Hematopoietic multipotent progenitor cell treated with erythropoietin and hydrocortisone succinate and interleukin-3 and kit ligand, for 6 days (in vitro differentiated cells): Measurements from ENCODE around the gene WDR45B.
"Not testable (repeated sequence)": the region's sequence is repeated elsewhere in the genome, so short reads cannot be mapped to it uniquely, and the experiment has no call there.

Source experiments
- DNase-seq: peaks from one replicate; pipeline ENCODE4 v3.0.0-alpha.2; 2015

The WDR45B gene

DNA sequence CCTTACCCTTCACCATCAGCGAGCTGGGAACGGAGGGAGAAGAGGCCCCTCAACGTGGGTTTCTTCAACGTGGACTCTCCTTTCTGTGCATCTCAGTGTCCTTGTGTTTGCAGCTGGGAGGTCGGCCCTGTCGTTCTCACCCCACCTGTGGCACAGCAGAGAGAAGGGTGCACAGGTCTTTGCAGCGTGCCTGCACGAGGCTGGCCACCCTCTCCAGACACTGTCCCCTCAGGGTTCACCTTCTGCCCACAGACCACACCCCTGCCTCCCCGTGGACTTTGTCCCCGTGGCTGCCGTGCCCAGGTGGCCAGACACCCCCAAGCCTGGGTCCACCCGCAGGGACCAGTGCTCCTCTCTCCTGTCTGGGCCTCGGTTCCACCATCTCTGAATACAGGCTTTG is 7.3 kb upstream of the WDR45B start:
- DNase-seq, result no peak

DNA sequence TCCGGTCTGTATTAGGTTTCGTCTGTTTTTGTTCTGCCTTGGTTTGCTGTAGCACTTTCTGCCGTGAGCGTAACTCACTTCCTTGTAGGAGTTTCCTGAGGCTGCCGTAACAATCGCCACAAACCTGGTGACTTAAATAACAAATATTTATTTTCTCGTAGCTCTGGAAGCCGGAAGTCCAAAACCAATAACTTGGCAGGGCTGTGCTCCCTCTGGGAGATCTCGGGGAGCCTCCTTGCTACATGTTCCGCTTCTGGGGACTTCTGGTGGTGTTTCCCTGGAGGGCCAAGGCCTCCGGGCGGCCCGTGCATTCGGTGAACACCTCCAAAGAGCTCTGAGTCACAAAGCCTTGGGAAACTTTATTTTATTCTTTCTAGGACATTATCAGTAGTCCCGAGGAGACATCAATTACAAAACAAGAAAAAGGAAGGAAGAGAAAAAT is 6.8 kb upstream of the WDR45B start:
- DNase-seq, result peak; percentile 28

GRCh38 chr17:82654611-82655010 is 6.4 kb upstream of the WDR45B start:
- not testable (repeated sequence) for DNase-seq

GRCh38 chr17:82653651-82654528 is 5.6 kb upstream of the WDR45B start:
- DNase-seq, result no peak

- no peak for DNase-seq
Observed at GRCh38 chr17:82650723-82651122, 2.5 kb upstream of the WDR45B start.

DNA sequence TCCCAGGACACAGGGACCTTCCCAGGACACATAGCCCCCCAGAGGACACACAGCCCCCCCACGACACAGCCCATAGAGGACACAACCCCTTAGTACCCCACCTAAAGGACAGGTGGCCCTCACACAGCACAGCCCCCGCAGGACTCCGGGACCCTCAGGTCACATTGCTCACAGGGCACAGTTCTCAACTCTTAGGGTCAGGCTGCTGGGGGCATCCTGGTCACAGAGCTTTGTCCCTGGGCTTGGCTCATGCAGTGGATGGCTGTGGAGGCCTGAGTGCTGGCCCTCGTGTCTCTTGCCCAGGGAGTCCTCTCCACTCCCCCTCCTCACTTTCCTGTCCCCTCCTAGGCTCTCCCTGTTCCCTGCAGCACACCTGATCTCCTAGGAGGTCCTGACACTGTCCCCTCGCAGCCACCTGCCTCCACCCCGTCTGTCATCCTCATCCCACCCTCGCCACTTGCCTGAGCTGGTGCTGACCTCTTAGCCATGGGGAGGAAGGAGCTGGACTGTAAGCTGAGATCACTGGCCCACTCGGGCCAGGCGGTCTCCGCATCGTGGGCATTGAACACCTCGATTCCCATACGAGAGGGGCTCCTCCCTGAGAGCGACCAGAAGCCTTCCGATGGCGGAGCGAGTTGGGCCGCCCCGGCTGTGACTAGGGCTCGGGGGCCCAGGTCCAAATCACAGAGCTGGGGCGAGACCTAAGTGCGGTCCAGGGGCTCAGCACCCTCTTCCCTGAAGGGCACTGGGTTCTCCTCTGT is 1.4 kb upstream of the WDR45B start:
- DNase-seq, result no peak

GRCh38 chr17:82648742-82649331 is 593 bp upstream of the WDR45B start:
- peak; percentile 44 for DNase-seq

- DNase-seq, result peak; percentile 43
Observed at GRCh38 chr17:82647593-82648164, 565 bp downstream of the WDR45B start.

DNA sequence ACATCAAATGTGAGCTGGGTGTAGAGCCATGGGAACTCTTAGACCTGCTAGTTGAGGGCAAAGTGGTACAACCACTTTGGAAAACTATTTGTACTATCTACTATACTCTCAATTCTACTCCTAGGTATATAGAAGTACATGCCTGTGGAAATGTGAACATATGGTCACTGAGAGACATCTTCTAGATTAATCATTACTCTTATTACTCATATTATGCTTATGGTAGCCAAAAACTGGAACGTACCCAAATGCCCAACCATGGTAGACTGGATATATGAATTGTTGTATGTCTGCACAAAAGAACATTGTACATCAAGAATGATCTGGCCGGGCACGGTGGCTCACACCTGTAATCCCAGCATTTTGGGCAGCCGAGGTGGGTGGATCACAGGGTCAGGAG is 2.7 kb downstream of the WDR45B start:
- DNase-seq, result no peak

DNA sequence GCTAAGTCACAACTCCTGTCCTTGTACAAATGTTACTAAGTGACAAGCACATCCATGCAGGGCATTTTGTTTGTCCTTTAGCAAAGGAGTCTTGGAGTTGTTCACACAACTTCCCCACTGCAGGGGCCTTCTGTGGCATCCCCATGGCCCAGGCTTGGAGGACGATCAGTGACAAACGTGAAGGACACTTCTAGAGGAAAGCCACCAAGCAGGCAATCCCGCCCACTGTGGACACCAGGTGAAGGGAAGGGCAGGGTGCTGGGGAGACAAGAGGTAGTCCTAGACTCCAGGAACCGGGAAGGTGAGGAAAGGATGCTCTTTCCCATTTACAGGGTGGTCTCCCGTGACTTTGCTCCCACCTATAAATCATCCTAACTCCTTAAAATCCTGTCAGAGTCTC is 4.1 kb downstream of the WDR45B start:
- DNase-seq, result no peak

- DNase-seq, result no peak
Observed at GRCh38 chr17:82642022-82642421, 6.2 kb downstream of the WDR45B start.

- peak; percentile 27 for DNase-seq
Observed at GRCh38 chr17:82640036-82640435, 8.2 kb downstream of the WDR45B start.

- no peak for DNase-seq
Observed at GRCh38 chr17:82639628-82640027, 8.6 kb downstream of the WDR45B start.

DNA sequence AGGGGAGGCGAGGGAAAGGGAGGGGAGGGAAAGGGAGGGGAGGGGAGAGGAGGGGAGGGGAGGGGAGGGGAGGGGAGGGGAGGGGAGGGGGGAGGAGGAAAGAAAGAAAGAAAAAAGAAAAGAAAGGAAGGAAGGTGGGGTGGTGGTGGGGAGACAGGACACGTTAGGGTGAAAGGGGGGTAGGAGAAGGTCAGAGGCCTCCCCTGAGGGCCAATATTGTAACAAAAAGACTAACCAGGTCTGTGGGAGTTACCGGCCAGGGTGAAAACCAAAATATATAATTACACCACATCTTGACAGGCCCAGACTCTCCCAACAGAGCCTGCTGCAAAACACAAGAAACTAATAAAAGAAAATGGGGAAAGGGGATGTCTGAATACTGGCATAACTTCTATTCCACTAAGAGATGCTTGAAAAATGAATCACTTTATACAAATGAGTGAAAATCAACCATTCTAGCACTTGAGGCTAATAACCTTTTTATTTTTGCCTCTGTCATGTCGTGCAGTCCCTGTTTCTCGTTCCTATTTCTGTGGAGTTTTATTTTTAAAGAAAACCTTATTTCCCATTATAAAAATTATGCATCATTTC is 10.0 kb downstream of the WDR45B start:
- DNase-seq, result no peak

DNA sequence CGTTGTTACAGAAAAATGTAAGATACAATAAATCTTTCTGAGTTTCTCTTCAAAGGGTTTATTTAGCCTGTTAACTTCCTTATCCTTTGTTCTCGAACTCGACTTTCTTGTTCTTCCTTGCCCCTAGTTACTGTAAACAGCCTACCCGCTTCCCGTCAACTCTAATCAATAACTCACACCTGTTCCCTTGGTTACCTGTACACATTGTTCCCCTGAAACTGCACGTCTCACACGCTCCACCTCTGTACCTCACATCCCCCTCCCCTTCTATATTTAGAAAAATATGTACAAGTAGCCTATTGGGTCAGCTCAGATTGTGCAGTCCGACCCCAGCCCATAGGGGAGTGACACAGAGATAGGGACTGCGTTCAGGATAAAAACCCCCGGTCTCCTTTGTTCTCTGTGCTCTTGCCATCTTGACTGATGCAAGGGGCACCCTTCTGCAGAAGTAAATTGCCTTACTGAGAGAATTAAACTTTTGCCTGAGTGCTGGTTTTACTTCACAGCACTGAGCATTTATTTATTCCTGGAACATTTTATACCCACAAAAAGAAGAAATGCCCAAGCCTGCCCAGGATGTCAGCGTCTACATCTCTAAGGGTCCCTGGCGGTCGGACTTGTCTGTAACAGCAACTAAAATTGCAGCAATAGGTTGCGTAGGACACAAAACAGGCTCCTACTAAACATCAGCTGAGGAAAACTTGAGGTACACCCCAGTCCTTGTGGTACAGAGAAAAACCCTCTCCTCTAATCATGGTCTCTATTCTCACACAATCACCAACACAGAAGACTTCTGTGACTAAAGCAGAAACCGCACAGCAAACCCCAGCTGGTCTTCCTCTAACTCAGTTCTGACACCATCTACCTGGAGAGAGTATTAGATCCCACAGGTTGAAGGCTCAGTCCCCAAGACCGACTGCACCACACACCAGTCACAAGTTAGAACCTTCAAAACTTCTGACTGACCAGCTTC is 11.3 kb downstream of the WDR45B start:
- DNase-seq, result no peak

DNA sequence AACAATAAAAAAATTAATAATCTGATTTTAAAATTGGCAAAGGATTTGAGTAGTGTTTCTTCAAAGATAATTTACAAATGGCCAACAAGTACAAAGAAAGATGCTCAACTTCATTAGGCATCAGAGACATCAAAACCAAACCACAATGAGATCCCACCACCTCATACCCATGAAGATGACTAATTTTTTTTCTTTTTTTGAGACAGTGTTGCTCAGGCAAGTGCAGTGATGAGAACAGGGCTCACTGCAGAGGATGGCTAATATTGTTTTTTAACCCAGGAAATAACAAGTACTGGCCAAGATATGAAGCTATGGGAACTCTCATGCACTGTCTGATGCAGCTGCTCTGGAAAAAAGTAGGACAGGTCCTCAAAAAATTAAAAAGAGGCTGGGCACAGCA is 14.9 kb downstream of the WDR45B start:
- no peak for DNase-seq

GRCh38 chr17:82632451-82632850 is 15.8 kb downstream of the WDR45B start:
- no peak for DNase-seq

- DNase-seq, result no peak
Observed at GRCh38 chr17:82631544-82631943, 16.7 kb downstream of the WDR45B start.

DNA sequence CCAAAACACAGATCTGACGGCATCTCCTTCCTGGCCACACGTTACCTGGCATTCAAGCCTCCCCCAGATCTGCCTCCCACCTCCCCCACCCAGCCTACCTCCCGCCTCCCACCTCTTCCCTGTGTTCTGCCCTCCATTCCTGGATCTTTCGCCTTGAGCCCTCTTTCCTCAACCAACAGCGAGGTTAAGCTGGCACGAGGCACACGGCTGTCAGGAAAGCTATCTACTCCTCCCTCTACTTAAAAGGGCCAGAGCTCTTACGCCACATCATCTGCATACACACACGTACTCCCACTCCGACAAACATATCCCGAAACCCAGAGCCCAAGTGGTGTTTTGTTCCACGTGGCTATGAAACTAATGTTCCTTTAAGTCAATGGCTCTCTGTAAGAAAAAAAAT is 18.0 kb downstream of the WDR45B start:
- no peak for DNase-seq

DNA sequence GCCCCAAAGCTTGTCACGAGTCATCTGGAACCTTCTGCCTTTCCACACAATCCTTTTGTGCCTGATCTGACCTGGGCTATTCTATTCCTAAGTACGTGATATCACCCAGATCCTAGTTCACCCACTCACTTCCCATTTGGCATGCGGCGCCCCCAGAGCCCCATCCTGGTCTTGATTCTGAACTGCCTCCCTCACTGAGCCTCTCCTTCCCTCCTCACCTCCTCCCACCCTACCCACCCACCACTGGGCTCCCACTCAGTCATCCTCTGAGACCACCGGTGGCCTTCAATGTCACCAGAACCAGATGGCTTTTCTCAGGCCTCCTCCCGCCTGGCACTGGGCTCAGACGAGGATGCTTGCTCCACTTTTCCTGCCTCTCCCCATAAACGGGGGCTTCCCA is 18.5 kb downstream of the WDR45B start:
- no peak for DNase-seq

GRCh38 chr17:82627405-82627804 is 20.8 kb downstream of the WDR45B start:
- no peak for DNase-seq

- DNase-seq, result peak; percentile 72
Observed at GRCh38 chr17:82623707-82624106, 24.5 kb downstream of the WDR45B start.
